HL-60 (cell line): ENCODE results near the gene ICAM3.

Source experiments
- DNase-seq, 2 experiments: peaks; one replicate each; pipeline ENCODE4 v3.0.0-alpha.2; 2010 to 2020; ENCODE audit warnings: low read depth in 1 of 2, low spot score in 1 of 2
- H3K27ac ChIP-seq: fragments of 250-450 bp; sonication (Bioruptor Pico); replicated peaks from 2 replicates; pipeline ENCODE4 v1.5.1; 2020; ENCODE audit warnings: mild to moderate bottlenecking, moderate library complexity
- H3K27me3 ChIP-seq: fragments of 250-450 bp; sonication (Bioruptor Pico); 2 replicates; pipeline ENCODE4 v1.5.1; 2021; ENCODE audit warnings: mild to moderate bottlenecking, moderate library complexity; ENCODE audit not compliant: insufficient read depth, poor library complexity, severe bottlenecking
- H3K4me3 ChIP-seq: replicated peaks from 2 replicates; pipeline ENCODE4 v1.5.1; 2011; ENCODE audit warnings: mild to moderate bottlenecking, control low read depth, low read length; ENCODE audit not compliant: insufficient read depth
- GABPA ChIP-seq: IDR thresholded peaks from 2 replicates; pipeline ENCODE4 v1.6.1; 2012; ENCODE audit warnings: low read depth
- POLR2AphosphoS5 ChIP-seq: IDR thresholded peaks from 2 replicates; pipeline ENCODE4 v1.6.1; 2012; ENCODE audit warnings: low read depth
- SPI1 ChIP-seq: IDR thresholded peaks from 2 replicates; pipeline ENCODE4 v1.6.1; 2012; ENCODE audit warnings: low read depth, mild to moderate bottlenecking, borderline replicate concordance
- TF ChIP-seq, protein P1 (sequence below): IDR thresholded peaks from one replicate; pipeline ENCODE4 v1.5.1; 2011; ENCODE audit warnings: low read length, control low read depth, inconsistent platforms; ENCODE audit not compliant: insufficient read depth
- TF ChIP-seq, protein P2 (sequence below): IDR thresholded peaks from 2 replicates; pipeline ENCODE4 v1.6.1; 2012; ENCODE audit warnings: low read depth; ENCODE audit not compliant: insufficient replicate concordance

ICAM3 gene

DNA sequence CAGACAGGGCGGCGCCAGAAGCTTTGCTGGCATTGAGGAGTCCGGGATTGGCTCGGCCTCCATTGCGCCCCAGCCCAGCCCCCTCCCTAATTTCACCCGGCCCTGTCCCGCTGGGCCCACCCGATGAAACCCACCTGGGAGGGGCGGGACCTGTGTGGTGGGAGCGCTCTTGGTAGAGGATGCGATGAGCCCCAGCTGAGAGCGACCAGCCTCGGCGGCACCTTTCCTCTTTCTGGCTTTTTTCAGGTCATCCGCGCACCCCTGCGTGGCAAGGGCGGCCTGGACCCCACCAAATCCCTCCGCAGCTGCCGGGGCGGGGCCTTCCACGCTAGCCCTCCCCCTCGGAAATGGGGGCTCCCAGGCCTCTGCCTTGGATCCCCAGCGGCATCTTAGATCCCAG is 30.0 kb downstream of the ICAM3 start, which contains the start of gene ZGLP1:
TSS of gene ZGLP1 (minus strand) at position 393 of the 400 bp plus-strand sequence.
- H3K4me3 ChIP-seq, result no peak within 1 kb of the TSS
- no peak within 1 kb of the TSS for H3K27ac ChIP-seq
- no peaks in the 10 kb centered on the region for H3K27me3 ChIP-seq
- TF ChIP-seq SPI1, result no peak
- TF ChIP-seq GABPA, result no peak
- no peak for TF ChIP-seq POLR2AphosphoS5
- TF ChIP-seq, protein P1, sequence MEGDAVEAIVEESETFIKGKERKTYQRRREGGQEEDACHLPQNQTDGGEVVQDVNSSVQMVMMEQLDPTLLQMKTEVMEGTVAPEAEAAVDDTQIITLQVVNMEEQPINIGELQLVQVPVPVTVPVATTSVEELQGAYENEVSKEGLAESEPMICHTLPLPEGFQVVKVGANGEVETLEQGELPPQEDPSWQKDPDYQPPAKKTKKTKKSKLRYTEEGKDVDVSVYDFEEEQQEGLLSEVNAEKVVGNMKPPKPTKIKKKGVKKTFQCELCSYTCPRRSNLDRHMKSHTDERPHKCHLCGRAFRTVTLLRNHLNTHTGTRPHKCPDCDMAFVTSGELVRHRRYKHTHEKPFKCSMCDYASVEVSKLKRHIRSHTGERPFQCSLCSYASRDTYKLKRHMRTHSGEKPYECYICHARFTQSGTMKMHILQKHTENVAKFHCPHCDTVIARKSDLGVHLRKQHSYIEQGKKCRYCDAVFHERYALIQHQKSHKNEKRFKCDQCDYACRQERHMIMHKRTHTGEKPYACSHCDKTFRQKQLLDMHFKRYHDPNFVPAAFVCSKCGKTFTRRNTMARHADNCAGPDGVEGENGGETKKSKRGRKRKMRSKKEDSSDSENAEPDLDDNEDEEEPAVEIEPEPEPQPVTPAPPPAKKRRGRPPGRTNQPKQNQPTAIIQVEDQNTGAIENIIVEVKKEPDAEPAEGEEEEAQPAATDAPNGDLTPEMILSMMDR, result no peak
- TF ChIP-seq, protein P2, sequence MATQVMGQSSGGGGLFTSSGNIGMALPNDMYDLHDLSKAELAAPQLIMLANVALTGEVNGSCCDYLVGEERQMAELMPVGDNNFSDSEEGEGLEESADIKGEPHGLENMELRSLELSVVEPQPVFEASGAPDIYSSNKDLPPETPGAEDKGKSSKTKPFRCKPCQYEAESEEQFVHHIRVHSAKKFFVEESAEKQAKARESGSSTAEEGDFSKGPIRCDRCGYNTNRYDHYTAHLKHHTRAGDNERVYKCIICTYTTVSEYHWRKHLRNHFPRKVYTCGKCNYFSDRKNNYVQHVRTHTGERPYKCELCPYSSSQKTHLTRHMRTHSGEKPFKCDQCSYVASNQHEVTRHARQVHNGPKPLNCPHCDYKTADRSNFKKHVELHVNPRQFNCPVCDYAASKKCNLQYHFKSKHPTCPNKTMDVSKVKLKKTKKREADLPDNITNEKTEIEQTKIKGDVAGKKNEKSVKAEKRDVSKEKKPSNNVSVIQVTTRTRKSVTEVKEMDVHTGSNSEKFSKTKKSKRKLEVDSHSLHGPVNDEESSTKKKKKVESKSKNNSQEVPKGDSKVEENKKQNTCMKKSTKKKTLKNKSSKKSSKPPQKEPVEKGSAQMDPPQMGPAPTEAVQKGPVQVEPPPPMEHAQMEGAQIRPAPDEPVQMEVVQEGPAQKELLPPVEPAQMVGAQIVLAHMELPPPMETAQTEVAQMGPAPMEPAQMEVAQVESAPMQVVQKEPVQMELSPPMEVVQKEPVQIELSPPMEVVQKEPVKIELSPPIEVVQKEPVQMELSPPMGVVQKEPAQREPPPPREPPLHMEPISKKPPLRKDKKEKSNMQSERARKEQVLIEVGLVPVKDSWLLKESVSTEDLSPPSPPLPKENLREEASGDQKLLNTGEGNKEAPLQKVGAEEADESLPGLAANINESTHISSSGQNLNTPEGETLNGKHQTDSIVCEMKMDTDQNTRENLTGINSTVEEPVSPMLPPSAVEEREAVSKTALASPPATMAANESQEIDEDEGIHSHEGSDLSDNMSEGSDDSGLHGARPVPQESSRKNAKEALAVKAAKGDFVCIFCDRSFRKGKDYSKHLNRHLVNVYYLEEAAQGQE, result no peak
- DNase-seq, result no peak

DNA sequence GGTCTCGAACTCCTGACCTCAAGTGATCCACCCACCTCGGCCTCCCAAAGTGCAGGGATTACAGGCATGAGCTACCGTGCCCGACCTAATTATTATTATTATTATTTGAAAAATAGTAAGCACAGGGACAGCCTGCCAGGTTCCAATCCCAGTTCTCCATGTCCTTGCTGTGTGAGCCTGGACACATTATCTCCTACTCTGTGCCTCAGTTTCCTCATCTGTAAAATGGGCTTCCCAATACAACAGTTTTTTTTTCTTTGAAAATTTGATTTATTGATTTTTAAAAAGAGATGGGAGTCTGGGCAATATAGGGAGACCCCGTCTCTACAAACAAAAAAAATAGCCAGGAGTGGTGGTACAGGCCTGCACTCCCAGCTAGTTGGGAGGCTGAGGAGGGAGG is 33.1 kb downstream of the ICAM3 start:
- Histone ChIP-seq H3K4me3 (no peak overlapping the region), H3K27ac (peak overlapping the region; percentile 64), H3K27me3 (no peaks in the 10 kb centered on the region)
- TF ChIP-seq POLR2AphosphoS5 (no peak), GABPA (no peak), SPI1 (no peak)
- TF ChIP-seq, protein P1, result no peak
- TF ChIP-seq, protein P2, result no peak
- no peak for DNase-seq

DNA sequence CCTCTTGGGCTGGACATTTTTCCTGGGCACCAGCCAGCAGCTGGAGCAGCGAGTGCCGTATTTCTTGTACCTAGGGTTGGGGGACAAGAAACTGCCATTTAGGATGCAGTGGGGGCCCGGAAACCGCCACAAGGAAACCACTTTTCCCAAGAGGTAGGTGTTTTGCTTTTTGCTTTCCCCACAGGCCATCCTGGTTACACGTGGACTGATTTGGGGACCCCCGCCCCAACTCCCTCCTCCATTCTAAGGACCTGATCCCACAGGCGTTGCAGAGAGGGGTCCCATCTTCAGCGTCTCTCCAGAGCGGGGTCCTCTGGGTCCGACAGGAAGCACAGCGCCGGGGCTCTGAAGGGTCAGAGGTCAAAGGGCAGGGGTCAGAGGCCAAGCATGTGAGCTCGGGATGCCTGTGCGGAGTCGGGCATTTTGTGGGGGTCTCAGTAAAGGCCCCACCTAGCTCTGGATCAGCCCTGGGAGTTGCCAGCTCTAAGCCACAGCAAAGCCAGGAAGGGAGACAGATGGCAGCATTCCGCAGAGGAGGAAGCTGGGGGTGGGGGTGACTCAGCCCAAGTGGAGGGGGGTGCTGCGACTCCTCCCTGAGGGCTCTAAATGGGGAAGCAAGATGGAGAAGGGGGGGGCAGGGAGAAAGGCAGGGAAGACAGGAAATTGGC is 34.2 kb downstream of the ICAM3 start:
- TF ChIP-seq, protein P2, result no peak
- TF ChIP-seq, protein P1, result no peak
- no peak for TF ChIP-seq GABPA
- peak; percentile 27; the same call in 1 of the 2 replicates for TF ChIP-seq SPI1
- peak; percentile 37; the same call in 1 of the 2 replicates for TF ChIP-seq POLR2AphosphoS5
- peak; percentile 66 to 88 for DNase-seq
- Histone ChIP-seq H3K27ac (peak overlapping the region; percentile 64), H3K4me3 (no peak overlapping the region), H3K27me3 (no peaks in the 10 kb centered on the region)
